Loucy (cell line): ENCODE data around the gene HLF.

Source experiments
- EZH2phosphoT487 ChIP-seq: fragments of 200-600 bp; IDR thresholded peaks from 2 replicates; pipeline ENCODE4 v1.6.1; 2018; ENCODE audit warnings: antibody characterized with exemption, mild to moderate bottlenecking, moderate library complexity, borderline replicate concordance
- TF ChIP-seq, protein P1 (sequence below): fragments of 200-600 bp; sonication (generic); conservative IDR thresholded peaks from 2 replicates; pipeline ENCODE4 v1.5.1; 2014; ENCODE audit warnings: mild to moderate bottlenecking, antibody characterized with exemption, low read length

DNA sequence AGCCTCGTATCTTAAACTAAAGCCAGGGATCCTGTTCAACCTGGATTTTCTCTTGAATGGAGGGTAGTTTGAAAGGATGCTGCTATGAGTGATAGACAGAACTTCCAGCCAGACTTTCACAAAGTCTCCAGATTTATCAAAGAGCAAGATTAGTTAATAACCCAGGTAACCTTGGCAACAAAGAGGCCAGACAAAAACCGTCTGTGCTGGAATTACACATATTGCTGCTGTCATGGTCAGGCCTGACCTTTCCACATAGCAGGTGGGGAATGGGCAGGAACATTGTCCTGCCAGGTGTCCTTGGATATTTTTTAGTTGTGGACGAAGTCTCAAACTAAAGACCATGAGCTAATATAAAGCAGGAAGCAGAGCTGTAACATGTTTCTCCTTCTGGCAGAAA, 52.5 kb downstream of the HLF start:
- TF ChIP-seq, protein P1, sequence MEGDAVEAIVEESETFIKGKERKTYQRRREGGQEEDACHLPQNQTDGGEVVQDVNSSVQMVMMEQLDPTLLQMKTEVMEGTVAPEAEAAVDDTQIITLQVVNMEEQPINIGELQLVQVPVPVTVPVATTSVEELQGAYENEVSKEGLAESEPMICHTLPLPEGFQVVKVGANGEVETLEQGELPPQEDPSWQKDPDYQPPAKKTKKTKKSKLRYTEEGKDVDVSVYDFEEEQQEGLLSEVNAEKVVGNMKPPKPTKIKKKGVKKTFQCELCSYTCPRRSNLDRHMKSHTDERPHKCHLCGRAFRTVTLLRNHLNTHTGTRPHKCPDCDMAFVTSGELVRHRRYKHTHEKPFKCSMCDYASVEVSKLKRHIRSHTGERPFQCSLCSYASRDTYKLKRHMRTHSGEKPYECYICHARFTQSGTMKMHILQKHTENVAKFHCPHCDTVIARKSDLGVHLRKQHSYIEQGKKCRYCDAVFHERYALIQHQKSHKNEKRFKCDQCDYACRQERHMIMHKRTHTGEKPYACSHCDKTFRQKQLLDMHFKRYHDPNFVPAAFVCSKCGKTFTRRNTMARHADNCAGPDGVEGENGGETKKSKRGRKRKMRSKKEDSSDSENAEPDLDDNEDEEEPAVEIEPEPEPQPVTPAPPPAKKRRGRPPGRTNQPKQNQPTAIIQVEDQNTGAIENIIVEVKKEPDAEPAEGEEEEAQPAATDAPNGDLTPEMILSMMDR: no peak
- no peak for TF ChIP-seq EZH2phosphoT487
